Keratinocyte (primary cell): ENCODE data around the gene PPP4R4. TPM values are rescaled to one million over a fixed set of nuclear protein-coding genes. Genes with fewer than 3 reads are reported as not detected.
A peak's percentile ranks its signal among the peaks of the same experiment; 100 is the strongest.

Source experiments
- DNase-seq: peaks from one replicate; pipeline ENCODE4 v3.0.0-alpha.2; 2011; ENCODE audit warnings: low read depth, missing footprints, low spot score
- FAIRE-seq: peaks from 2 replicates; lab custom pipeline; 2011; peaks lifted over from hg19 to GRCh38; lab: Jason Lieb, UNC
- H2AFZ ChIP-seq: 2 replicates; pipeline ENCODE4 v1.6.0; 2012; ENCODE audit warnings: low read length, control low read depth, inconsistent platforms; ENCODE audit not compliant: control insufficient read depth
- H3K27ac ChIP-seq: 2 replicates; pipeline ENCODE4 v1.5.1; 2011; ENCODE audit warnings: low read length; ENCODE audit not compliant: control insufficient read depth, insufficient read depth
- H3K27me3 ChIP-seq: 3 replicates; pipeline ENCODE4 v1.6.0; 2011; ENCODE audit warnings: low read length; ENCODE audit not compliant: control insufficient read depth, insufficient read depth; ENCODE audit errors: extremely low read depth
- H3K36me3 ChIP-seq, 2 experiments: 2 replicates in 1 of 2; 3 replicates in 1 of 2; pipeline ENCODE4 v1.5.1; 2011; ENCODE audit warnings: low read length in 2 of 2, mild to moderate bottlenecking in 1 of 2; ENCODE audit not compliant: control insufficient read depth in 2 of 2, insufficient read depth in 2 of 2; ENCODE audit errors: extremely low read depth in 1 of 2
- H3K4me1 ChIP-seq: 3 replicates; pipeline ENCODE4 v1.5.1; 2011; ENCODE audit warnings: low read length; ENCODE audit not compliant: control insufficient read depth, insufficient read depth; ENCODE audit errors: extremely low read depth
- H3K4me2 ChIP-seq: 3 replicates; pipeline ENCODE4 v1.6.0; 2011; ENCODE audit warnings: low read depth, low read length; ENCODE audit not compliant: control insufficient read depth, insufficient read depth; ENCODE audit errors: extremely low read depth
- H3K4me3 ChIP-seq, 3 experiments: fragments of 200-600 bp in 1 of 3; sonication (generic) in 1 of 3; 2 replicates in 2 of 3; 3 replicates in 1 of 3; pipeline ENCODE4 v1.5.1; 2011 to 2016; ENCODE audit warnings: low read length in 3 of 3, mild to moderate bottlenecking in 3 of 3, control low read depth in 2 of 3, inconsistent platforms in 1 of 3, low read depth in 1 of 3, mixed read lengths in 1 of 3, mixed run types in 1 of 3, moderate library complexity in 1 of 3; ENCODE audit not compliant: control insufficient read depth in 2 of 3, insufficient read depth in 2 of 3; ENCODE audit errors: extremely low read depth in 1 of 3
- H3K79me2 ChIP-seq: 2 replicates; pipeline ENCODE4 v1.6.0; 2012; ENCODE audit warnings: low read length; ENCODE audit not compliant: control insufficient read depth, insufficient read depth
- H3K9ac ChIP-seq: 3 replicates; pipeline ENCODE4 v1.6.0; 2011; ENCODE audit warnings: low read length; ENCODE audit not compliant: control insufficient read depth, insufficient read depth; ENCODE audit errors: extremely low read depth
- H3K9me1 ChIP-seq: 3 replicates; pipeline ENCODE4 v1.6.0; 2011; ENCODE audit warnings: low read length; ENCODE audit not compliant: control insufficient read depth, insufficient read depth; ENCODE audit errors: extremely low read depth
- H3K9me3 ChIP-seq: 2 replicates; pipeline ENCODE4 v1.5.1; 2012; ENCODE audit warnings: low read depth, low read length; ENCODE audit not compliant: control insufficient read depth
- H4K20me1 ChIP-seq: 3 replicates; pipeline ENCODE4 v1.6.0; 2011; ENCODE audit warnings: low read length; ENCODE audit not compliant: control insufficient read depth, insufficient read depth; ENCODE audit errors: extremely low read depth
- CTCF ChIP-seq, 3 experiments: IDR thresholded peaks in 1 of 3; conservative IDR thresholded peaks in 1 of 3; optimal IDR thresholded peaks in 1 of 3; 2 replicates in 2 of 3; 3 replicates in 1 of 3; pipeline versions ENCODE3 to v1.5.1; 2011; ENCODE audit warnings: low read length in 3 of 3, mild to moderate bottlenecking in 3 of 3, moderate library complexity in 2 of 3, control low read depth in 1 of 3, inconsistent platforms in 1 of 3; ENCODE audit not compliant: insufficient read depth in 2 of 3; ENCODE audit errors: extremely low read depth in 1 of 3
- EZH2 ChIP-seq: IDR thresholded peaks from one replicate; pipeline ENCODE4 v1.6.1; 2012; ENCODE audit warnings: inconsistent platforms, mild to moderate bottlenecking, low read length, moderate library complexity
- dilution Hi-C: fragments of 300-500 bp; cut with MboI; formaldehyde crosslinking; loops from one replicate; pipeline ENCODE4 v1.7.0; 2020; ENCODE audit warnings: low sequenced_read_pairs; ENCODE audit not compliant: extremely low pct_ligation_motif_present
- polyA plus RNA-seq, 5 experiments: library from polyadenylated mRNA; depleted of rRNA in 3 of 5; stranded (reverse) in 3 of 5; stranded (forward) in 1 of 5; unstranded in 1 of 5; fragments of >200 nt; gene quantifications; 1 replicate in 1 of 5; 2 replicates in 3 of 5; 3 replicates in 1 of 5; pipeline versions ENCODE4 v1.2.1 to v1.2.3, GENCODE V29; 2011 to 2012; ENCODE audit warnings: missing spikeins in 2 of 5, low read depth in 1 of 5, low replicate concordance in 1 of 5

PPP4R4 gene
- polyA plus RNA-seq, 1 donor (not counting 4 experiments of a cell fraction or from before 2014, with no cell fraction given), result 9.0 TPM

GRCh38 chr14:94172545-94172944, 1.6 kb upstream of the PPP4R4 start:
- dilution Hi-C loops, result no loop called here
- Histone ChIP-seq H3K27me3 (no peaks in the 10 kb centered on the region), H3K36me3 (no peaks in the 10 kb centered on the region), H3K4me1 (peaks cover 25% of the 10 kb centered on the region), H4K20me1 (no peaks in the 10 kb centered on the region), H3K4me2 (no peak overlapping the region), H3K9me1 (no peaks in the 10 kb centered on the region), H3K79me2 (peaks cover 2% of the 10 kb centered on the region), H3K4me3 (no peak overlapping the region), H2AFZ (no peak overlapping the region), H3K27ac (no peak overlapping the region), H3K9ac (no peak overlapping the region), H3K9me3 (no peaks in the 10 kb centered on the region)
- DNase-seq (no peak), FAIRE-seq (no peak)
- TF ChIP-seq EZH2 (no peak), CTCF (optimal IDR thresholded peaks at IDR 0.05 in 1 of 3, IDR thresholded peaks at IDR 0.05 in 1 of 3, conservative IDR thresholded peaks at IDR 0.05 in 1 of 3; ENCODE audit: extremely low read depth in 1 of 3, insufficient read depth in 2 of 3, low read length in 3 of 3) (no peak)

- H2AFZ ChIP-seq, result peak overlapping the region; percentile 62
- no peaks in the 10 kb centered on the region for H3K27me3 ChIP-seq
- dilution Hi-C loops, result no loop called here
- TF ChIP-seq EZH2 (no peak), CTCF (optimal IDR thresholded peaks at IDR 0.05 in 1 of 3, IDR thresholded peaks at IDR 0.05 in 1 of 3, conservative IDR thresholded peaks at IDR 0.05 in 1 of 3; ENCODE audit: extremely low read depth in 1 of 3, insufficient read depth in 2 of 3, low read length in 3 of 3) (no peak)
- peaks cover 2% of the 10 kb centered on the region for H3K79me2 ChIP-seq
- DNase-seq (no peak), FAIRE-seq (no peak)
- H4K20me1 ChIP-seq, result no peaks in the 10 kb centered on the region
- H3K4me2 ChIP-seq, result peak overlapping the region; percentile 83
- peak overlapping the region; percentile 64 for H3K27ac ChIP-seq
- no peaks in the 10 kb centered on the region for H3K9me1 ChIP-seq
- peak overlapping the region; percentile 53 to 94 (median 69) for H3K4me3 ChIP-seq
- peaks cover 31% of the 10 kb centered on the region for H3K4me1 ChIP-seq
- no peaks in the 10 kb centered on the region for H3K9me3 ChIP-seq
- no peaks in the 10 kb centered on the region for H3K36me3 ChIP-seq
- peak overlapping the region; percentile 70 for H3K9ac ChIP-seq
Observed at GRCh38 chr14:94173471-94173884, 644 bp upstream of the PPP4R4 start.
